Activated naive CD8-positive, alpha-beta T cell treated with anti-CD3 and anti-CD28 coated beads for 36 hours (primary cell): ENCODE data around the gene ANLN. TPM values are rescaled to one million over a fixed set of nuclear protein-coding genes. Genes with fewer than 3 reads are reported as not detected.
"Not testable (repeated sequence)": the region's sequence is repeated elsewhere in the genome, so short reads cannot be mapped to it uniquely, and the experiment has no call there.

Experiments used
- DNase-seq: peaks from one replicate; pipeline ENCODE4 v3.0.0; 2021
- H3K27ac Mint-ChIP-seq: one replicate; pipeline ENCODE4 v1.8.0; 2022; ENCODE audit warnings: mild to moderate bottlenecking, moderate library complexity, mixed read lengths
- H3K27me3 Mint-ChIP-seq: one replicate; pipeline ENCODE4 v1.8.0; 2022; ENCODE audit warnings: mild to moderate bottlenecking, mixed read lengths
- H3K36me3 Mint-ChIP-seq: one replicate; pipeline ENCODE4 v1.8.0; 2021; ENCODE audit warnings: mild to moderate bottlenecking, mixed read lengths
- H3K4me1 Mint-ChIP-seq: one replicate; pipeline ENCODE4 v1.8.0; 2021; ENCODE audit warnings: mixed read lengths
- H3K4me3 Mint-ChIP-seq: one replicate; pipeline ENCODE4 v1.8.0; 2022; ENCODE audit warnings: mild to moderate bottlenecking, moderate library complexity, mixed read lengths
- H3K9me3 Mint-ChIP-seq: one replicate; pipeline ENCODE4 v1.8.0; 2022; ENCODE audit warnings: mixed read lengths
- total RNA-seq, 2 experiments: library from RNA; stranded (reverse); gene quantifications; one replicate each; pipeline ENCODE4 v1.2.3, GENCODE V29; 2021

Gene ANLN
- total RNA-seq, 2 experiments from 2014 or later, result 38.6 to 44.6 TPM

DNA sequence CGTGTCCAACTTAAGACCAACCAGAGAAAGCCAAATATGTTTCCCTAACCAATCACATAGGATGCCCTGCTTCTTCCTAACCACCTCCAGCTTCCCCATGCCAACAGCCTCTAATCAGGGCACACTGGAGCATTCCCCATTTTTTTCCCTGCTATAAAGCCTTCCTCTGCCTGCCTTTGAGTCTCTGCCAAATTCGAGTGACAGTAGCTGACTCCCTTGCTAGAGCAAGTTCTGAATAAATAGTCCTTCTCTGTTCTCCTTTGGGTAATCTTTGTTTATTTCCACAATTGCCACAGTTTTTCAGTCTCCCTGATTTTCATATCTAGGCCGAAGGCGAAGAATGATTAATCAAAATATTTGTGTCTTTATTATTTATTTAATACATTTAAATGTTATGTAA, 96.7 kb downstream of the ANLN start:
- Mint-ChIP-seq H3K4me1 (peaks cover 4% of the 10 kb centered on the region), H3K27me3 (no peaks in the 10 kb centered on the region), H3K9me3 (peaks cover 4% of the 10 kb centered on the region), H3K4me3 (no peak overlapping the region), H3K36me3 (peaks cover 3% of the 10 kb centered on the region), H3K27ac (no peak overlapping the region)
- no peak for DNase-seq

DNA sequence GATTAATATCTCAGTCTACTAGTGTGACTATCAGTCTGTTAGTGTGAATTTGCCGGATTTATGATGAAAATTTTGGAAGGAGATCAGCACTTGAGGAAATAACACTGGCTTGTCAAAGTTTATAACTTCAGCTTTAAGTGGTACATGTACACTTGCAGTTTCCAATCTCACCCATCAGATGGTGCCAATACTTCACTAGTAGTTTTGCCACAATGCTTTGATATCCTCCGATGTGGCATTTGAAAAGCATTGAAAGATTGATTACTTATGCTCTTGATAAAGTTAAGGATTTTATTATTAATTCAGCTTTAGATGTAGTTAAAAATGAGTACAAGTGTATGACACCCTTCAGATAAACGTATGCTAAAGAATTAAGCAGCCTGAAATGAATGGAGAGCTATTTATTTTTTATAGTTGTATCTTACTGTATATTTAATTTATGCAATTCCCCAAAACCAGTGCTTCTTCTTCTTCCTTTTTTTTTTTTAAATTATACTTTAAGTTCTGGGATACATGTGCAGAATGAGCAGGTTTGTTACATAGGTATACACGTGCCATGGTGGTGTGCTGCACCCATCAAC, 98.2 kb downstream of the ANLN start:
- Mint-ChIP-seq H3K9me3 (no peaks in the 10 kb centered on the region), H3K36me3 (no peaks in the 10 kb centered on the region), H3K4me3 (no peak overlapping the region), H3K27ac (no peak overlapping the region), H3K4me1 (peaks cover 4% of the 10 kb centered on the region), H3K27me3 (no peaks in the 10 kb centered on the region)
- peak; percentile 12 for DNase-seq

DNA sequence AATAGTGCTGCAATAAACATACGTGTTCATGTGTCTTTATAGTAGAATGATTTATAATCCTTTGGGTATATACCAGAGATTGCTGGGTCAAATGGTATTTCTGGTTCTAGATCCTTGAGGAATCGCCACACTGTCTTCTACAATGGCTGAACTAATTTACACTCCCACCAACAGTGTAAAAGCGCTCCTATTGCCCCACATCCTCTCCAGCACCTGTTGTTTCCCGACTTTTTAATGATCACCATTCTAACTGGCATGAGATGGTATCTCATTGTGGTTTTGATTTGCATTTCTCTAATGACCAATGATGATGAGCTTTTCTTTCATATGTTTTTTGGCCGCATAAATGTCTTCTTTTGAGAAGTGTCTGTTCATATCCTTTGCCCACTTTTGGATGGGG, 99.0 kb downstream of the ANLN start:
- not testable (repeated sequence) for H3K36me3 Mint-ChIP-seq, H3K27ac Mint-ChIP-seq, H3K9me3 Mint-ChIP-seq, H3K4me1 Mint-ChIP-seq, DNase-seq, H3K27me3 Mint-ChIP-seq, H3K4me3 Mint-ChIP-seq

DNA sequence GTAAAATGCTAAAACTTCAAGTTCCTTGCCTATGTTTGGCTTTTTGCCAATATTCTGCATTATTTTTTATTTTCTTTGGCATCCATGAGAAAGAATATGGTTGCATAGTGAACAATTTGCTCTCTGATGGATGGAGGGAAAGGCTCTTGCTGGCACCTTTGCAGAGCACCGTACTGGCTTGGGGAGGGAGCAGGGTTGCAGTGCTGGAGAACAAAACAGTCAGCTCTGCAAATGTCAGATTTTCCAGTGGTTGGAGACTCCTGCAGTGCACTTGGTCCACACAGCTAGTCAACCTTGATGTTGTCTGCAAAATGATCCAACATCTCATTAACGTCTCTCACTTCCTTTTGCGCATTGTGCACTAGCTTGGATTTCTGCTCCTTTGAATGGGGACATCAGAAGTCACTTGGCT, 100.8 kb downstream of the ANLN start:
- Mint-ChIP-seq H3K4me1 (peaks cover 4% of the 10 kb centered on the region), H3K27ac (no peak overlapping the region), H3K27me3 (no peaks in the 10 kb centered on the region), H3K4me3 (no peak overlapping the region), H3K36me3 (no peaks in the 10 kb centered on the region), H3K9me3 (no peaks in the 10 kb centered on the region)
- DNase-seq, result no peak

DNA sequence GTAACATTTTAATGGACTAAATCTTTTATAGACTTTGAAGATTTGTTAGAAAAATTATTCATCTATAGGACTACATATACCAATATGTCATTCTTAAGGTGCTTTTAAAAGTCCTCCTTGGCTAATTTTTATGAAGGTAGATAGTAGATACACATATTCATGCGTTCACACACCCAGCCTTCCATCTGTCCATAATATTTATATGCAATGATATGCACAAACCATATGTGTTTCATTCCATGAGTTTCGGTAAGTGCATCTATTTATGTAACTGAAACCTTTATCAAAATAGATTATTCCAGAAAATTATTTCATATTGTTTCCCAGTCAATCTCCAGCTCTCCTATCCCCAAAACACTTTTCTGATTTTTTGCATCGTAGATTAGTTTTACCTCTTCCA, 101.7 kb downstream of the ANLN start:
- DNase-seq, result no peak
- Mint-ChIP-seq H3K4me3 (no peak overlapping the region), H3K9me3 (no peaks in the 10 kb centered on the region), H3K4me1 (peaks cover 4% of the 10 kb centered on the region), H3K36me3 (no peaks in the 10 kb centered on the region), H3K27me3 (no peaks in the 10 kb centered on the region), H3K27ac (no peak overlapping the region)

DNA sequence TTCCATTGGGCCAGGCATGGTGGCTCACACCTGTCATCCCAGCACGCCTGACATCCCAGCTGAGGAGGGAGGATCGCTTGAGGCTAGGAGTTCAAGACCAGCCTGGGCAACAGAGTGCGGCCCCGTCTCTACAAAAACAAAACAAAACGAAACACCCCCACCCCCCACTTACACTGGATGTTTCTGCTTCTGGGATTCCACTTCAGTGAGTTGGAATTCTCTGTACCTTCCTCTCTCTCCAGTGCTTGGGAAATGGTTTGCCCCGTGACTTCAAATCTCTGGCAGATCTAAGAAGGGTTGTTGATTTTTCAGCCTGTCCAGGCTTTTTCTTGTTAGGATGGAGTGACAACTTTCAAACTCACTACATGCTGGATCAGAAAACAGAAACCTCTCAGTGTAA, 106.9 kb downstream of the ANLN start:
- H3K9me3 Mint-ChIP-seq, result no peaks in the 10 kb centered on the region

DNA sequence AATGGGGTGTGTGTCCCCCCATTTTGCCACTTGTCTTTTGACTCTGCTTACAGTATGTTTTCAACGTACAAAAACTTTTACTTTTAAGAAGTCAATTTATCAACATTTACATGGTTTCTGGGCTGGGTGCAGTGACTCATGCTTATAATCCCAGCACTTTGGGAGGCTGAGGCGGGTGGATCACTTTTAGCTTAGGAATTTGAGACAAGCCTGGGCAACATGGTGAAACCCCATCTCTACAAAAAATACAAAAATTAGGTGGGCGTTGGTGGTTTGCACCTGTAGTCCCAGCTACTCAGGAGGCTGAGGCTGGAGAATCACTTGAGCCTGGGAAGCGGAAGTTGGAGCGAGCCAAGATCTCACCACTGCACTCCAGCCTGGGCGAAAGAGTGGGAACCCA, 107.5 kb downstream of the ANLN start:
- H3K27me3 Mint-ChIP-seq, DNase-seq, H3K4me3 Mint-ChIP-seq, H3K9me3 Mint-ChIP-seq, H3K4me1 Mint-ChIP-seq, H3K36me3 Mint-ChIP-seq, H3K27ac Mint-ChIP-seq: not testable (repeated sequence)

More for the DNA sequence above, 106.9 kb downstream of the ANLN start:
- H3K4me3 Mint-ChIP-seq, result no peak overlapping the region
- no peaks in the 10 kb centered on the region for H3K36me3 Mint-ChIP-seq
- no peak for DNase-seq
- no peak overlapping the region for H3K27ac Mint-ChIP-seq
- no peaks in the 10 kb centered on the region for H3K4me1 Mint-ChIP-seq
- no peaks in the 10 kb centered on the region for H3K27me3 Mint-ChIP-seq

DNA sequence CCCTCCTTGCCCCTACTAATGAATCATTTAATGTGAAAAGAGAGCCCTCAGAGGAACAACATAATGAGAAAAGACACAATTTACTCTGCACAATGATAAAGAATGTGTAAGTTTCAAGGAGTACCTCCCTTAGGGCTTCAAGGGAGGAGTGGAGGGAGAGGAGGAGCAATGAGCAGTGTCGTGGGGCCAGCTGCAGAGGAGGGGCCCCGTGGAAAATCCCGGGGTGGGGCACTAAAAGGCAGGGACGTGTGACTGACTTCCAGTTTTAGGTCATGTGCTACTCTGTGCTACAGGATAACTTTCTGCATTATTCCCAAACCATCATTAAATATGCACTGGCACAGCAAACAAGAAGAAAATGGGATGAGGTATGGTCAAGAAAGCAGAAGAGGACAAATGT, 108.1 kb downstream of the ANLN start:
- Mint-ChIP-seq H3K27me3 (no peaks in the 10 kb centered on the region), H3K4me1 (no peaks in the 10 kb centered on the region), H3K4me3 (no peak overlapping the region), H3K36me3 (no peaks in the 10 kb centered on the region), H3K27ac (no peak overlapping the region), H3K9me3 (no peaks in the 10 kb centered on the region)
- no peak for DNase-seq

Other genes starting within 250 kb of the ANLN start
- under 1 TPM; 0.62 to 0.82 TPM for gene EEPD1, start 236.6 kb upstream of the ANLN start, total RNA-seq